DND-41 (cell line): ENCODE data around the gene DCAKD.

Experiments used
- ATAC-seq: fragments of 200-7000 bp; cut with Tn5 transposase; 3 replicates; pipeline ENCODE4 v1.9.1; 2021; ENCODE audit warnings: low read depth; ENCODE audit not compliant: insufficient read depth
- DNase-seq: peaks from one replicate; pipeline ENCODE4 v3.0.0-alpha.2; 2020
- H2AFZ ChIP-seq: 2 replicates; pipeline ENCODE4 v1.6.0; 2012; ENCODE audit warnings: low read depth, low read length
- H3K27ac ChIP-seq: 2 replicates; pipeline ENCODE4 v1.5.1; 2012; ENCODE audit warnings: low read length, inconsistent platforms
- H3K27me3 ChIP-seq: fragments of 200-600 bp; sonication (generic); 2 replicates; pipeline ENCODE4 v1.6.0; 2012; ENCODE audit warnings: low read length, mild to moderate bottlenecking, inconsistent platforms; ENCODE audit not compliant: insufficient read depth, poor library complexity
- H3K36me3 ChIP-seq: 2 replicates; pipeline ENCODE4 v1.5.1; 2012; ENCODE audit warnings: low read length, inconsistent platforms; ENCODE audit not compliant: insufficient read depth
- H3K4me1 ChIP-seq: 2 replicates; pipeline ENCODE4 v1.5.1; 2012; ENCODE audit warnings: mild to moderate bottlenecking, low read length; ENCODE audit not compliant: insufficient read depth
- H3K4me2 ChIP-seq: 2 replicates; pipeline ENCODE4 v1.6.0; 2012; ENCODE audit warnings: mild to moderate bottlenecking, moderate library complexity, low read length, inconsistent platforms; ENCODE audit not compliant: insufficient read depth
- H3K4me3 ChIP-seq, 2 experiments: fragments of 200-600 bp in 1 of 2; shearing (Covaris generic) in 1 of 2; 2 replicates each; pipeline ENCODE4 v1.5.1; 2012 to 2016; ENCODE audit warnings: inconsistent platforms in 2 of 2, low read length in 2 of 2, mild to moderate bottlenecking in 2 of 2, low read depth in 1 of 2, moderate library complexity in 1 of 2
- H3K79me2 ChIP-seq: 2 replicates; pipeline ENCODE4 v1.6.0; 2012; ENCODE audit warnings: low read length, inconsistent platforms; ENCODE audit not compliant: insufficient read depth
- H3K9ac ChIP-seq: 2 replicates; pipeline ENCODE4 v1.6.0; 2012; ENCODE audit warnings: low read depth, mild to moderate bottlenecking, inconsistent platforms, low read length, moderate library complexity
- H3K9me3 ChIP-seq: 2 replicates; pipeline ENCODE4 v1.5.1; 2012; ENCODE audit warnings: low read length, moderate library complexity, mild to moderate bottlenecking, inconsistent platforms; ENCODE audit not compliant: insufficient read depth, severe bottlenecking
- H4K20me1 ChIP-seq: 2 replicates; pipeline ENCODE4 v1.6.0; 2012; ENCODE audit warnings: low read length; ENCODE audit not compliant: insufficient read depth
- EZH2 ChIP-seq: IDR thresholded peaks from 3 replicates; pipeline ENCODE4 v1.6.1; 2012; ENCODE audit warnings: borderline replicate concordance, low read depth, mild to moderate bottlenecking, moderate library complexity, low read length, inconsistent platforms; ENCODE audit not compliant: severe bottlenecking
- TF ChIP-seq, protein P1 (sequence below): IDR thresholded peaks from 2 replicates; pipeline ENCODE4 v1.5.1; 2012; ENCODE audit warnings: borderline replicate concordance, low read length, moderate library complexity, mild to moderate bottlenecking; ENCODE audit not compliant: poor library complexity, severe bottlenecking; ENCODE audit errors: extremely low read depth

DCAKD gene

DNA sequence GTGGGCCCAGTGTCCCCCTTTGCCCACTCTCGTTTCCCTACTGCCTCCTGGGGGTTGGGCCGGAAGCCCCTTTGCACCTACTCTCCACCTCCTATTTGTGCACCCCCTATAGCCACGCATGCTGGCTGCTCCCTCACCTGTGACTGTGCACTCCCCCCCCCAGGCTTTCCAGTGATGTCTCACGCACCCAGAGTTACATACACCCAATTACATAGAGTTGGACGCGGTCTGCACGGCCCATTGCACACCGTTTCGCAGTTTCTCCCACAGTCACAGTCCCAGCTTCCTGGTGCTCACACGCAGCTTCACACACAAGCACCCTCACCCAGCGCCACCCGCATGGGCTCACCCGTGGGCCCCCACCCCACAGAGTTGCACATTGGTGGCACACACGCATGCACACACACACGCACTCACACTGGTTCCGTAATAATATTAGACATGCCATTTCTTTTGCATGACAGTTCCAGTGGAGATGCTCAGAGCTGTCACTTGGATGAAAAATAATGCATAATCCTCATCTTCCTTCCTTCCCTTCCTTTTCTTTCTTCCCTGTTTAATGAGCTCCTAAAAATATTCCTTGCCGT, 61.8 kb downstream of the DCAKD start:
- Histone ChIP-seq H2AFZ (no peak overlapping the region), H3K4me2 (no peak overlapping the region), H3K27me3 (no peaks in the 10 kb centered on the region), H3K9me3 (no peaks in the 10 kb centered on the region), H3K36me3 (no peaks in the 10 kb centered on the region), H3K4me1 (peaks cover 24% of the 10 kb centered on the region), H3K9ac (no peak overlapping the region), H3K4me3 (no peak overlapping the region), H3K79me2 (no peaks in the 10 kb centered on the region), H3K27ac (no peak overlapping the region), H4K20me1 (no peaks in the 10 kb centered on the region; the same call in 1 of the 2 replicates)
- DNase-seq: no peak
- no peak for ATAC-seq
- no peak for TF ChIP-seq EZH2
- TF ChIP-seq, protein P1, sequence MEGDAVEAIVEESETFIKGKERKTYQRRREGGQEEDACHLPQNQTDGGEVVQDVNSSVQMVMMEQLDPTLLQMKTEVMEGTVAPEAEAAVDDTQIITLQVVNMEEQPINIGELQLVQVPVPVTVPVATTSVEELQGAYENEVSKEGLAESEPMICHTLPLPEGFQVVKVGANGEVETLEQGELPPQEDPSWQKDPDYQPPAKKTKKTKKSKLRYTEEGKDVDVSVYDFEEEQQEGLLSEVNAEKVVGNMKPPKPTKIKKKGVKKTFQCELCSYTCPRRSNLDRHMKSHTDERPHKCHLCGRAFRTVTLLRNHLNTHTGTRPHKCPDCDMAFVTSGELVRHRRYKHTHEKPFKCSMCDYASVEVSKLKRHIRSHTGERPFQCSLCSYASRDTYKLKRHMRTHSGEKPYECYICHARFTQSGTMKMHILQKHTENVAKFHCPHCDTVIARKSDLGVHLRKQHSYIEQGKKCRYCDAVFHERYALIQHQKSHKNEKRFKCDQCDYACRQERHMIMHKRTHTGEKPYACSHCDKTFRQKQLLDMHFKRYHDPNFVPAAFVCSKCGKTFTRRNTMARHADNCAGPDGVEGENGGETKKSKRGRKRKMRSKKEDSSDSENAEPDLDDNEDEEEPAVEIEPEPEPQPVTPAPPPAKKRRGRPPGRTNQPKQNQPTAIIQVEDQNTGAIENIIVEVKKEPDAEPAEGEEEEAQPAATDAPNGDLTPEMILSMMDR: no peak

DNA sequence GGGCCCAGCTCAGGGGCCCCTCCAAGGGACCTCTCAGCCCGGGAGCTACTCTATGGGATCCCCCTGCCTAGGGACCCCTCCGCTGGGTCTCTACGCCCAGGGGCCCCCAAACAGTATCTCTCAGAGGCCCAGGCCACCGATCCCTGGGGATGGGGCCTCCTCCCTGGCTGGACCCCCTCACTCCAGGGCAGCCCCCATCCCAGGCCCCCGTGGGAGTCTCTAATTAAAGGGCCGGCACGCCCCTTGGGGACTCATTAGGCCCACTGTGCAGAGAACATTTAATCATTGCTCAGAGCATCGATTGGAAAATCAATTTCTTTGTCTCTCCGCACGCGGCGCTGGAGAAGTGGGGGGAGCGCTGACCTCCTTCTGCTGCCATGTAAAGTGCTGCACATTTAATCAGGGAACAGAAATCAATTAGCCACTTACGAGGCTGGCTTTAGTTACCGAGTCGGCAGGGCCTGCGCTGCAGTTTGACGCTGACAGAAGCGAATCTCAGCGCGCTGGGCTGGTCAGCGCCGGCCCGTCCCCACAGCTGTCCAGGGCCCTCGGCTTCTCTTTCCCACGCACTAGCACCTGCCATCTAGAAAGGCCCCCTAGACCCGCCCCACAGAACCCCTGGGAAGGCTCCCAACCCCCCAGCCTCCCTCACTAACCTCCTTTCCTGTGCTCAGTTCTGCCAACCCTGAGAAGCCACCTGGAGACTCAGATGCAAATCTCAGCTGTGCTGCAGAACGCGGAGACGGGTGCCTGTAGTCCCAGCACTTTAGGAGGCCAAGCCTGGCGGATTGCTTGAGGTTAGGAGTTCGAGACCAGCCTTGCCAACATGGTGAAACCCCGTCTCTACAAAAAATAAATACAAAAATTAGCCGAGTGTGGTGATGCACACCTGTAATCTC, 63.1 kb downstream of the DCAKD start:
- no peak overlapping the region for H3K27ac ChIP-seq
- H3K9ac ChIP-seq: peak overlapping the region; percentile 56; the same call in 1 of the 2 replicates
- H3K9me3 ChIP-seq: no peaks in the 10 kb centered on the region
- no peaks in the 10 kb centered on the region; the same call in 1 of the 2 replicates for H4K20me1 ChIP-seq
- DNase-seq (no peak), ATAC-seq (no peak; the same call in 2 of the 3 replicates)
- no peaks in the 10 kb centered on the region for H3K27me3 ChIP-seq
- peaks cover 24% of the 10 kb centered on the region for H3K4me1 ChIP-seq
- 0 out of 4 replicates have a peak overlapping the region, but pooled peaks of 1 of the 2 experiments have one; percentile 59 for H3K4me3 ChIP-seq
- TF ChIP-seq EZH2: no peak
- TF ChIP-seq, protein P1: no peak
- H3K36me3 ChIP-seq: no peaks in the 10 kb centered on the region
- H3K4me2 ChIP-seq: peak overlapping the region; percentile 85
- no peaks in the 10 kb centered on the region for H3K79me2 ChIP-seq
- peak overlapping the region; percentile 95; the same call in 1 of the 2 replicates for H2AFZ ChIP-seq

DNA sequence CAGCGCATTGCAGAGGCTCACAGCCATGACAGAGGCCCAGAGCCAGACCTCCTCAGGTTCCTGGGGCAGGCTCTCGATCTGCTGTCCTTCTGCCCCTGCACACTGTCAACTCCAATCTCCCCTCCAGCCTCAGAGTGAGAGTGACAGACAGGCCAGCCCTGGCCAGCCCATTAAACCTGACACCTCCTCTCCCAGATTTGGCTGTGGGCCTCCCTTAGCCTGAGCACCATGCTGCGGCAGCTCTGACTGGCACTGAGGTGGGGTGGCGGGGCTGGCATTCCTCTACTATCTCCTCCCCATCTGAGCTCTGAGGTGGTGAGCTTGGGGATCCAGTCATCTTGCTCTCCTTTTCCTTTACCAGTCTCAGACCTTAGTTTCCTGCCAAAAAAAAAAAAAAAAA, 67.9 kb downstream of the DCAKD start:
- TF ChIP-seq EZH2: no peak
- TF ChIP-seq, protein P1: no peak
- ATAC-seq (no peak), DNase-seq (no peak)
- H3K27me3 ChIP-seq: no peaks in the 10 kb centered on the region
- H3K9me3 ChIP-seq: no peaks in the 10 kb centered on the region
- H3K9ac ChIP-seq: no peak overlapping the region
- no peaks in the 10 kb centered on the region for H4K20me1 ChIP-seq
- no peak overlapping the region for H3K4me3 ChIP-seq
- H3K36me3 ChIP-seq: no peaks in the 10 kb centered on the region
- no peak overlapping the region for H3K4me2 ChIP-seq
- no peaks in the 10 kb centered on the region for H3K79me2 ChIP-seq
- peaks cover 24% of the 10 kb centered on the region for H3K4me1 ChIP-seq
- H2AFZ ChIP-seq: no peak overlapping the region
- H3K27ac ChIP-seq: no peak overlapping the region
